ENCODE data around the gene DNM3.
A peak's percentile ranks its signal among the peaks of the same experiment; 100 is the strongest.
"Not testable (repeated sequence)": the region's sequence is repeated elsewhere in the genome, so short reads cannot be mapped to it uniquely, and the experiment has no call there.

DNM3 gene

DNA sequence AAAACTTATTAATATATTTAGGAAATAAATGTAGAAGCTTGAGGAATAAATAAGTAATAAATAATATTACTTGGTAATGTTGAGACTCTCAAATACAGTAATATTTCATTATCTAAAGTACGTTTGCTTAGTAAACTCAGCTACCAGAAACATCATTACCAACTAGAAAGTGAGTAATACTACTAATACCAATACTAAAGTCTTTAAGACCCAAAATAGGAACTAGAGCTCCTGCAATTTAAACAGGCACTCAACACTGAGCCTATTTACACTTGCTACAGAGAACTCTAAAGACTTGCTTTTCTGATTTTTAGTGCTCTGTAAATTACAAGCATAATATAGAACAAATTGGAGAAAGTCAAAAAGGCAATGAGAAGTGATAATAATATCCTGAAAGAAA, 565.7 kb downstream of the DNM3 start:
- DNase-seq = no peak

- DNase-seq = no peak
Measured at GRCh38 chr1:172408958-172409357, 567.7 kb downstream of the DNM3 start.

DNA sequence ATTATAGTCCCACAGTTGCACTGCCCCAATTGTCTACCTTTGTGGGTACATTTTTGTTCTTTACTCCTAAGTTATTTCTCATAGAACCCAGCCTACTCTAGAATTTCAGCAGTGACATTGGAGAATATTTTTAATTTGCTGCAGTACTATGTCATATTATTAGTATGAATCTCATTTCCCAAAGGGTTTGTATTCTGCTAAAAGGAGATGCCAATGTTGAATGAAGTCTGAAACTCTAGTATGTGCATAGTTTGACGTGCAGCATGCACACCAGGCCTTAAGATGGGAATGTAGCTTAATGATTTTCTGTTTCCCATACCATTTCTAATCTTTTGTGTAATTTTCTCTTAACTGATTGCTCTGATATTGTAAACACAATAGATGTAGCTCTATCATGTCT, 568.7 kb downstream of the DNM3 start:
- no peak for DNase-seq

DNA sequence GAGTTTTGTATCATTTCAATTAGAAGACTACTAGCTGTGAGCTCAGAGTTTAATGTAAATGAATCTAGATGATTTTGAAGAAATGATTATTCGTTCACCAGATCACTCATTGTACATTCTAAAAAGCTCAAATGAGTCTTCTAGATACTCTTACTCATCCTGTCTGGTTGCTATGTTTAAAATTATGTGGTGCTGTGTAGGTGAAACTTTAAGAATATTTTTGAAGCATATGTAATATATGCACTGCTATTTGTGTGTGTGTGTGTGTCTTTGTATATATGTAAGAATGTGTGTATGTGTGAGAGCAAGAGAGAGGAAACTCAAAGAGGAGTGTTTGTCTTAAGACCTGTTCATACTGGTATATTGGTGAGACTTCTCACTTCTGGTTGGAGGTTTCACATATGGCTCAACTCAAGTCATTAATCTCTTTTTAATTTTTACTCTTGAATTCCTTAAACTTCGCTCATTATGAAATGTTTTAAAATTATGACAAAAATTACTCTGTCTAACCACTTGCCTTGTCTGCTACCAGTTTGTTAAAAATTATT, 570.6 kb downstream of the DNM3 start:
- DNase-seq = no peak

- DNase-seq = no peak
Measured at GRCh38 chr1:172414331-172414730, 573.0 kb downstream of the DNM3 start.

GRCh38 chr1:172416496-172417035, 575.3 kb downstream of the DNM3 start:
- DNase-seq = no peak

GRCh38 chr1:172417557-172417956, 576.3 kb downstream of the DNM3 start:
- no peak for DNase-seq

GRCh38 chr1:172420385-172420784, 579.1 kb downstream of the DNM3 start, which contains the start of gene C1orf105:
Gene C1orf105, plus strand, starts transcription at chr1:172420685. Its CDS starts 201 bp downstream, at chr1:172420886.
- DNase-seq = no peak

DNA sequence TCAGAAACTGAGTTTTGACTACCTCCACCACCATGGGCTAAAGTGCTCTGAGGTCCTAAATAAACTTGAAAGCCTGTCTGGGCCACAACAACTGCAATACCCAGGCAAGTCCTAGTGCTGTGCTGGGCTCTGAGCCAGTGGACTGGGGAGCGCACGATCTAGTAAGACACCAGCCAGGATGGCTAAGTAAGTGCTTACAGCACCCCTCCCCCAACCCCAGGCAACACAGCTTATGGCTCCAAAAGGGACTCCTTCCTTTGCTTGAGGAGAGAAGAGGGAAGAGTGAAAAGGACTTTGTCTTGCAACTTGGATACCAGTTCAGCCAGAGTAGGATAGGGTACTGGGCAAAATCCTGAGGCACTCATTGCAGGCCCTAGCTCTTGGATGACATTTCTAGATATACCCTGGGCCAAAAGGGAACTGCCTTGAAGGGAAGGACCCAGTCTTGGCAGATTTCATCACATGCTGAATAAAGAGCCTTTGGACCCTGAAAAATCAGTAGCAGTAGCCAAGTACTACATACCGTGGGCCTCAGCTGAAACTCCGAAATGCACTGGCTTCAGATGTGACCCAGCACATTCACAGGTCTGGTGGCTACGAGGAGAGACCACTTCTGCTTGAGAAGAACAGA, 580.8 kb downstream of the DNM3 start:
- no peak for DNase-seq

DNA sequence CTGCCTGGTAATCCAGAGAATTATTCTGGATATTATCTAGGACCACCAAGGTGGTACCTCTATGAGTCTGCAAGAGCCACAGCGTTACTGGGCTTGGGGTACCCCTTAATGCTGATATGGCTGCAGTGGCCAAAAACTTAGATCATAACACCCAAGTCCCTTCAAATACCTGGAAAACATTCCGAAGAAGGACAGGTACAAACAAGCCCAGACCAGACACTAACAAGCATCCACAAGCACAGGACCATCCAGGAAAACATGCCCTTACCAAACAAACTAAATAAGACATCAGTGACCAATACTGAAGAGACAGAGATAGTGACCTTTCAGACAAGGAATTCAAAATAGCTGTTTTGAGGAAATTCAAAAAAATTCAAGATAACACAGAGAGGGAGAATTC, 582.0 kb downstream of the DNM3 start:
- DNase-seq = no peak

DNA sequence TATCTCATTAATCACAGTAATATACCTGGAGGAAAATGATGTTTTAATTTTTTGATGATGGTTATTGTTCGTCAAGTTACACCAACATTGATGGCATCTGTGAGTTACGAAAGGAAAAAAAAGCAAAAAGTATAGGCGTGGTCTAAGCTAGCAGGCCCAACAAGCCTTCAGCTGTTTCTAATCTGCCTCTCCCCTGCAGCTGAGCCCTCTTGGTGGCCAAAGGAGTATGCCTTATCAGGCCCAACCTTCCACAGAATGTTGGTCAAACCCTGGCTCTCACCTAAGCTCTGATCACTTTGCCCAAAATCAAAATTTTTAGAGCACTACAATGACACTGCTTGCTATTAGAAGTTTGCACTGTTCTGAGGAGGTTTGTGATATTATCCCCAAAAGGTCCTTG, 584.0 kb downstream of the DNM3 start:
- no peak for DNase-seq

- DNase-seq = no peak
Measured at GRCh38 chr1:172427191-172427590, 585.9 kb downstream of the DNM3 start.

- DNase-seq = no peak
Measured at GRCh38 chr1:172429331-172430127, 588.2 kb downstream of the DNM3 start.

GRCh38 chr1:172430128-172430454, 588.8 kb downstream of the DNM3 start:
- no peak for DNase-seq

DNA sequence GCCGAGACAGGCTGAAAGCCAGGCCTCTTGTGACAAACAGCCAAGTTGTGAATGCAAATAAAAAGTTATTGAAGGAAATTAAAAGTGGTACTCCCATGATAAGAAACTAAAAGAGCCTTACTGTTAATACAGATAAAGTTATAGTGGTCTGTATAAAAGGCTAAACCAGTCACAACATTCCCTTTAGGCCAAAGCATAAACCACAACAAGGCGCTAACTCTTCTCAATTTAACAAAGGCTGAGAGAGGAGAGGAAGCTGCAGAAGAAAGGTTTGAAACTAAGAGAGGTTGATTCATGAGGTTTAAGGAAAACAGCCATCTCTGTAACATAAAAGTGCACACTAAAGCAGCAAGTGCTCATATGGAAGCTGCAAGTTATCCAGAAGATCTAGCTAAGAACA, 589.9 kb downstream of the DNM3 start:
- DNase-seq = no peak

GRCh38 chr1:172431721-172432192, 590.5 kb downstream of the DNM3 start:
- no peak for DNase-seq

- not testable (repeated sequence) for DNase-seq
Measured at GRCh38 chr1:172437183-172437582, 595.9 kb downstream of the DNM3 start.

- DNase-seq = no peak
Measured at GRCh38 chr1:172442404-172442803, 601.1 kb downstream of the DNM3 start.

DNA sequence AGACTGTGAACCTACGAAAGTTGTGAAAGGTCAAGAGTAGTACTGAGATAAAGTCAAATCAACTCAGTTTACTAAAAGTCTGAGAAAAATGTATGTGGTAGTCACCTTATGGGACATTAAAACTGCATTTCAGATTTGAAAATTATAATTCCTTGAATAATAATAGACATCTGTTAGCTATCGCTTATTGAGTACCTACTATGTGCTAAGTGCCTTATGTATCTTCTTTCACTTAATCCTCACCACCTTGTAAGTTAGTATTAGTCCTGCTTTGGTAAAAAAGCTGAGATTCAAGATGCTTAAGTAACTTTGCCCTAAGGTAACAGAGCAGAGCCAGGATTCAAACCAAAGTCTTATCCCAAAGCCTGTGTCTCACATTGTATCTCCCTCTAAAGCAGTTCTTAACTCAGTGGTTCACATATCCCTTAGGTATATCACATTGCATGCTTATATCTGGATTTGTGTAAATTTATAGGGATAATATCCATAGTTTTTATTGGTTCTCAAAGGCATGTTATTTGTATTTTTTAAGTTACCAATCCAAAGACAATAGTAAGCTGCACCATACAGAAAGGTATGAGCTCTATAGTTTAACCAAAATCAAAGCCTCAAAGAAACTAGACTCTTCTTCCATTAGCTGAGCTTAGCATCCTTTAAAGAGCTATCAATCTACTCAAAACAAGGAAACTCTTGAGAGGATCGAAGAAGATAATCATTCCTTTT, 601.7 kb downstream of the DNM3 start:
- DNase-seq = no peak

DNA sequence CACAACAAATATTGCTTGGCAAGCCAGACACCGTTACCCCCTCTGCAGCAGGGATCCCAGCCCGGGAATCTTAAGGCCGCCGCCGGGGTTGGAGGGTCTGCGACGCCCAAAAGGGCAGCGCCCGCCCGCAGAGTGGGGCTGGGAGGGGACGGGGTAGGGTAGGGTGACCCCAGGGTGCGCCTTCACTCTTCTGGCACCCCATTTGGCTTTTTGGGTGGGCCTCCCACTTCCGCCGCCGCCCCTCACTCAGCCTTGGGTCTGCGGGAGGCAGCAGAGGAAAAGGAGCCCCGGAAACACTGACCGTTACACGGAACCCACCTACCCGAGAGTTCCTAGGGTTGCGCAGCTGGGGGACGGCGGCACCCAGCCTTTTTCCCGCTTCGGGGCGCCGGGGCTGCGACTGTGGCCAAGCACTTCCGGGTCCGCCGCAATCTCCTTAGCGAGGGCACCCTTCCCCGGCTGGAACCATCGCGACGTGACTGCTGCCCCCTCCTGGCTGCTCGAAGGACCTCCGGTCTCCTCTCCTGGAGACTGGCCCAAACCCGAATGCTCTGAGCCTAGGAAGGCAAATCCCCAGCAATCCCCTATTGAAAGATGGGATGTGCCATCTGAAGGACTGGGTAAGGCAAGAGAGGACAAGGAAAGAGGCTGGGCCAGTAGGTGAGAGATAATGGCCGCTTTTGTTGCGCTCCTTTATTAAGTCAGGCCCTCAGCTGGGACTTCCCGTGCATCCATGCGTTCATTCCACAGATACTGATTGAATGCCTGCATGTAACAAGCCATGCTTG, 602.6 kb downstream of the DNM3 start, which contains the start of gene PIGC:
PIGC (minus strand) TSS at position 404 of the 788 bp plus-strand sequence. CDS start 1,447 bp downstream, outside the sequence.
- DNase-seq = peak; percentile 99

DNA sequence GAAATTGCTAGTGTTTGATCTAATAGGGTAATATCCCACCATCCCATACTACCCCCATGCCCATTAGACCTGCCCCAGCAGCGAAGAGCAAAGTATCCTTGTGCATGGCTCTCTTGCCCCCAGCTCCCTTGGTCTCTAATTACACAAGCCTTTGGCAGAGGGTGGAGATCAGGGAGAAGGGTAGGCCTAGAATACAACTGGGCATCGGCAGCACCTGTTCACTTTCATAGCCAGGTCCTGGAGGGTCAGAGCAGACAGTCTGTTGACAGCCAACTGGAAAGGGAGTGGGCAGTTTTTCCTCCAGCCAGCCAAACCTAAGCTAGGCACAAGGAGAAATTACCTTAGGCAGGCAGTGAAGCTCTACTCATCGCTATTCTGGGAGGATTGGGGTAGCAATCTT, 605.2 kb downstream of the DNM3 start:
- no peak for DNase-seq

GRCh38 chr1:172447641-172448040, 606.3 kb downstream of the DNM3 start:
- no peak for DNase-seq

Data from GOT3 (cell line).